GM19468 (cell line): ENCODE measurements around the gene NFS1.

Source experiments
- ATAC-seq: cut with Tn5 transposase; IDR thresholded peaks from one replicate; pipeline ENCODE4 v1.9.1; 2021; ENCODE audit warnings: mild to moderate bottlenecking, moderate library complexity, moderate number of reproducible peaks; ENCODE audit not compliant: unreplicated experiment; ENCODE audit errors: extremely low read depth

The NFS1 gene

GRCh38 chr20:35651958-35652357, 47.2 kb downstream of the NFS1 start:
- ATAC-seq: no peak

DNA sequence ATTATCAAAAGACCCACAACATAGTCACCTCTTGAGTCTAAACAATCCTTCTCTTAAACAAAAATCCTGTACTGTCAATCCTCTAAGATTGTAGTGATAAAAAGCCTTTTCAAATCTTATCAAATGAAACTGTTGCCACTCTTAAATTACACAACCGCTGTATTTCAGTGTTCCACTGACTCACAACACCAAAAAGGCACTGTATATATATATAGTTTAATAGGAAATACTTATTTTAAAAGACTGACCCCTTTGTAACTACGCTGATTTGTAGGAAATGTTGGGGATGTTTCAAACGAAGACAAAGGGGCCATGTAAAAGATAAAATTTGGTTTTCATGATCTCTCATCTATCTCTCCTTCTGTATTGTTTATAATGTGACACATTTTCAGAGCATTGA, 48.5 kb downstream of the NFS1 start:
- no peak for ATAC-seq

- ATAC-seq: no peak
Measured at GRCh38 chr20:35648836-35649235, 50.3 kb downstream of the NFS1 start.

- no peak for ATAC-seq
Measured at GRCh38 chr20:35644806-35645205, 54.3 kb downstream of the NFS1 start.

DNA sequence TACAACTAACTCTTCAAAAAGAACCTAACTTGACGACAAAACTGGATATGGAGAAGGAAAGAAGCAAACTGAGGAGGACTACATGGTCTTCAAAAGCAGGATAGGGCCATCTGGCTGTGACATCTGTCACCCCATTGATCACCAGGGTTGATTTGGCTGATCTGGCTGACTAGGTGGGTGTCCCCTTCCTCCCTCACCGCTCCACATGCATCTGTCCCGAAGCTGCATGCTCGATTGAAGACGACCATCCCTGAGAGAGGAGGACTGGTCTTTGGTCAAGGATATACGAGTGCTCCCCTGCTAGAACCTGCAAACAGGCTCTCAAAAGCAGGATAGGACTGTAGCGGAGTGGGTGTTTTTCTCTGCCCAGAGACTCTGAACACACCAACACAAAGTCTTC, 56.1 kb downstream of the NFS1 start:
- no peak for ATAC-seq

DNA sequence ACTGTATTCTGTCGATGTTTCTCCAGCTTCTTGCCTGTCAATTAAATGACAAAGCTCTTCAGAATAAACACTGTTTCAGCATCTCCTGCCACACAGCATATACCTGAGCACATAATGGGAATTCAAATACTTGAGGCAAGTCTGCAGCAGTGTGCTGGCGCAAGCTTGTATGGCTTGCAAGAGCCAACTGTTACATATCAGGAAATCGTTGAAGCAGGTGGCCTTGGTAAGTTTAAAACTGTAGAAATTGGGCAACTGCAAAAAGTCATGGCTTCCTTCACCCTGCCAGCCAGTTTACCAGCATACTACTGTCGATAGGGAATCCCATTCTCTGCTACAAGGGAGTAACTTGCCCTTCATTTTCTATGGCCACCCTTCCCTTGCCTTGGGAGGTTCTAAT, 57.4 kb downstream of the NFS1 start:
- ATAC-seq: no peak

- no peak for ATAC-seq
Measured at GRCh38 chr20:35640724-35641123, 58.4 kb downstream of the NFS1 start.

GRCh38 chr20:35638751-35639150, 60.4 kb downstream of the NFS1 start:
- no peak for ATAC-seq

DNA sequence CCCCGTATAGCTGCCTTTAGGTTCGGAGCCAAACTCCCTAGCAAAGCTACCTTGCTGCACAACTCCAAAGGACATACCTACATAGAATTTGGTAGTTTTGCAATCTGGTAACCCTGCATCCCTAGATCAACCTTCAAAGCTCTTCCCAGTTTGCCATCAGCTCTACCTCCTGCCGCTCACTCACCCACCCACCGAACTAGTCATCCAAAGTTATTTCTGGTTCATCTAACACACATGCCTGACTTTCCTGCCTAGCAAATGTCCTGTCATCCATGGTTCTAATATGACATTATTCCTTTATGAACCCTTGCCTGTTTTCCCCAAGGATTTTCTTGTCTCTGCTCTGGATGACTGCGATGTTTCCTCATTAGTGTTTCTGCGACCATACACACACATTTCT, 61.9 kb downstream of the NFS1 start:
- ATAC-seq: no peak

GRCh38 chr20:35636095-35636494, 63.1 kb downstream of the NFS1 start:
- no peak for ATAC-seq

DNA sequence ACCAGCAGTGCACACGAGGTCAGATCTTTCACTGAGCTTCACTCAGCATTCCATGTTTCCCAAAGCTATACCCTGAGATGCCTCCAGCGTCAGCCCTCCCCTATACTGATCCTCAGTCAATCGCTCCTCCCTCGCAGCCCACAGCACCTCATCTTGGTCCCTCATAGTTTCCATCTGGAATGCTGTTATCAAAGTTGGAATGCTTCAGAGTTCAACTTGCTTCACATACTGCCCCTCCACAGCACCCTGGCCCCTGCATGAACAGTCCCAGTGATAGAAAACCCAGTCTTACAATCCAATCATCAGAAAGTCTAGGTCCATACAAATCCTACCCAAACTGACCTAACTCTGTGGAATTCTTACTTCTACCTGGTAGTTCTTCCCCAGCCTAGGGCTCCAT, 63.5 kb downstream of the NFS1 start:
- ATAC-seq: no peak

GRCh38 chr20:35632539-35633115, 66.5 kb downstream of the NFS1 start:
- no peak for ATAC-seq

DNA sequence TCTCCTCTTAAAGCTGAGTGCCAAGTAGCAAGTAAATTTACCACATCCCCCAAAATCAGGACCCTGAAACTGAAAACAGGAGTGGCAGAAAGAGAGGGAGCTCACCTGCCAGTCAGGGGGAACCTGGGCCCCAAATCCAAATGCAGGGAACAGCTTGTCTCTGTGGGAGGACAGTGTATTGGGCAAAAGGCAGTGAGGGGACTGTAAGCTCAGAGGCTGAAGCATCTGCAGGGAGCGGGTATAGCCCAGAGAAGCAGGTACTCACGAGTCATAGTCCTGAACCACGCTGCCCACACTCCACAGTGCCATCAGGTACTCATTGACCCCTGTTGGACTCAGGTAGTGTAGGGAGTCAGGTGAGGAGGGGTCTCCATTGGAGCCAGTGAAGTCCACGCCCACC, 68.5 kb downstream of the NFS1 start:
- no peak for ATAC-seq

DNA sequence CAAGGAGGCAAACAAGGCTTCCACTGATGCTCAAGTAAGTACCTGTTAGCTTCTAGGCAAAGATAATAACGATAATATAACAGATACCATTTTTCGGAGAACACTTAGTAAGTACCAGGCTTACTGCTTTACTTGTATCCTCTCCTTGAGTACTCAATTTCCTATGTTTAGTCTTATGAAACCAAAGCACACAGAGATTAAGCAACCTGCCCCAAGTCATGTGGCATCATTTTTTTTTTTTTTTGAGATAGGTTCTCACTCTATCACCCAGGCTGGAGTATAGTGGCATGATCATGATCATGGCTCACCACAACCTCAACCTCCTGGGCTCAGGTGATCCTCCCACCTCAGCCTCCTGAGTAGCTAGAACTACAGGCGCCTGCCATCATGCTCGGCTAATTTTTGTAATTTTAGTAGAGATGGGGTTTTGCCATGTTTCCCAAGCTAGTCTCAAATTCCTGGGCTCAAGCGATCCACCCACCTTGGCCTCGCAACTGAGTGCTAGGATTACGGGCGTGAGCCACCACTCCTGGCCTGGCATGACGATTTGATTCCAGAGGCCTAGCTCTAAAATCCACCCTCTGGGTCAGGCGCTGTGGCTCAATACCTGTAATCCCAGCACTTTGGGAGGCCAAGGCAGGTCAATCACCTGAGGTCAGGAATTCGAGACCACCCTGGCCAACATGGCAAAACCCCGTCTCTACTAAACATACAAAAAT, 69.6 kb downstream of the NFS1 start:
- no peak for ATAC-seq

- ATAC-seq: no peak
Measured at GRCh38 chr20:35627121-35627520, 72.0 kb downstream of the NFS1 start.

GRCh38 chr20:35626386-35627001, 72.7 kb downstream of the NFS1 start:
- ATAC-seq: no peak

GRCh38 chr20:35625584-35626385, 73.4 kb downstream of the NFS1 start:
- no peak for ATAC-seq

GRCh38 chr20:35621560-35621946, 77.6 kb downstream of the NFS1 start:
- no peak for ATAC-seq

- ATAC-seq: no peak
Measured at GRCh38 chr20:35620818-35621559, 78.2 kb downstream of the NFS1 start.
